ENCODE results near the gene TM4SF4.

The TM4SF4 gene

GRCh38 chr3:149495581-149496125, 21.2 kb downstream of the TM4SF4 start:
- Histone ChIP-seq H3K27me3 (ENCODE audit: low read depth, low read length) (peaks cover 25% of the 10 kb centered on the region), H3K9ac (ENCODE audit: low read length) (no peak overlapping the region), H4K20me1 (ENCODE audit: insufficient read depth, low read length) (no peaks in the 10 kb centered on the region), H3K79me2 (ENCODE audit: low read length) (no peaks in the 10 kb centered on the region), H3K27ac (ENCODE audit: low read length) (no peak overlapping the region), H3K4me1 (ENCODE audit: low read length) (peaks cover 16% of the 10 kb centered on the region), H3K36me3 (replicated peaks; ENCODE audit: low read depth, low read length) (no peaks in the 10 kb centered on the region), H3K9me3 (ENCODE audit: insufficient read depth, low read length) (no peaks in the 10 kb centered on the region), H3K4me3 (ENCODE audit: low read length) (no peak overlapping the region), H3K4me2 (ENCODE audit: low read length) (no peak overlapping the region), H2AFZ (ENCODE audit: low read depth, low read length) (no peak overlapping the region)
- TF ChIP-seq EZH2phosphoT487 (IDR thresholded peaks at IDR 0.05; ENCODE audit: low read depth) (no peak), CTCF (IDR thresholded peaks at IDR 0.05; ENCODE audit: low read depth, low read length) (no peak)

- H3K9me3 ChIP-seq (ENCODE audit: insufficient read depth, low read length), result no peaks in the 10 kb centered on the region
- H3K4me2 ChIP-seq (ENCODE audit: low read length), result no peak overlapping the region
- no peak overlapping the region for H3K4me3 ChIP-seq (ENCODE audit: low read length)
- H2AFZ ChIP-seq (ENCODE audit: low read depth, low read length), result no peak overlapping the region
- no peak overlapping the region for H3K27ac ChIP-seq (ENCODE audit: low read length)
- H3K9ac ChIP-seq (ENCODE audit: low read length), result no peak overlapping the region
- no peaks in the 10 kb centered on the region for H3K79me2 ChIP-seq (ENCODE audit: low read length)
- TF ChIP-seq EZH2phosphoT487 (IDR thresholded peaks at IDR 0.05; ENCODE audit: low read depth), result no peak
- no peak for TF ChIP-seq CTCF (IDR thresholded peaks at IDR 0.05; ENCODE audit: low read depth, low read length)
- no peaks in the 10 kb centered on the region for H4K20me1 ChIP-seq (ENCODE audit: insufficient read depth, low read length)
- no peaks in the 10 kb centered on the region for H3K36me3 ChIP-seq (replicated peaks; ENCODE audit: low read depth, low read length)
- H3K27me3 ChIP-seq (ENCODE audit: low read depth, low read length), result peaks cover 19% of the 10 kb centered on the region
- peaks cover 16% of the 10 kb centered on the region for H3K4me1 ChIP-seq (ENCODE audit: low read length)
Observed at GRCh38 chr3:149496891-149497290, 22.4 kb downstream of the TM4SF4 start.

DNA sequence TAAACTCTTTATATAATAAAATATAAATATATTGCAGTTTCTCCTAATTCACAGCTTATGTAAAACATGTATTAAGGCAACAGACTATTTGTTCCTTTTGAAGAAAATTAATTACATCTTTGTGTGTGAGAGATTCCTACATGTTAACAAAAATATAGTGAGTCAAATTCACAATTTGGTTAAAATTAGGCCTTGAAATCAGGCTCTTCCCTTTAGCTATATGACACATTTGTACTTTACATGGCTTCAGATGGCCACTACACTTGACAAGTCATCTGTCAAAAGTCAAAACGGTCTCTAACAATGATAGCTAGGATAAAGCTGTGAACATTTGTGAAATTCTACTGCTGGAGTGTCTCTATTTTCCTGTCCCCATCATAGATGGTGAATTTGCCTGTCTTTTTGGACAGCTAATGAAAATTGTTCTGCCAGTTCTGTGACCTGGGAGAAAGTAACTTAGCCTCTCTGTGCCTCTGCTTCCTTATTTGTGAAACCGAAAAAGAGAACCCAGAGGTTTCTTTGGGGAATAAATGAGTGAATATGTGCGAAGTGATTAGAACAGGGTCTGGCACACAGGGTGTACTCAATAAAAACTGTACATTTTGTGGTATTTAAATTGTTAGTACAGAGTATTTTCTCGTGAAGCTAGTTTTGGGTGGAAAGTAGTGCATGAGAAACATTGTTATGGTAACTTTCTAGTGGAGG, 23.6 kb downstream of the TM4SF4 start:
- H2AFZ ChIP-seq (ENCODE audit: low read depth, low read length), result no peak overlapping the region

More for the DNA sequence above, 23.6 kb downstream of the TM4SF4 start:
- Histone ChIP-seq H3K4me2 (ENCODE audit: low read length) (no peak overlapping the region), H3K9ac (ENCODE audit: low read length) (no peak overlapping the region), H3K79me2 (ENCODE audit: low read length) (no peaks in the 10 kb centered on the region), H3K4me1 (ENCODE audit: low read length) (peaks cover 16% of the 10 kb centered on the region), H3K9me3 (ENCODE audit: insufficient read depth, low read length) (no peaks in the 10 kb centered on the region), H4K20me1 (ENCODE audit: insufficient read depth, low read length) (no peaks in the 10 kb centered on the region), H3K36me3 (replicated peaks; ENCODE audit: low read depth, low read length) (no peaks in the 10 kb centered on the region), H3K27ac (ENCODE audit: low read length) (no peak overlapping the region), H3K27me3 (ENCODE audit: low read depth, low read length) (0 out of 2 replicates have a peak, but pooled peaks cover 8% of the 10 kb centered on the region), H3K4me3 (ENCODE audit: low read length) (no peak overlapping the region)
- TF ChIP-seq CTCF (IDR thresholded peaks at IDR 0.05; ENCODE audit: low read depth, low read length) (no peak), EZH2phosphoT487 (IDR thresholded peaks at IDR 0.05; ENCODE audit: low read depth) (no peak)
